Calu3 (cell line): ENCODE data around the gene GLI3. TPM values are rescaled to one million over a fixed set of nuclear protein-coding genes. Genes with fewer than 3 reads are reported as not detected.

Experiments
- BruUV-seq: library from RNA; stranded (reverse); fragments of 400-500 nt; replicated peaks from 2 replicates; lab custom pipeline; 2021; lab: Mats Ljungman, UMichigan
- CTCF ChIA-PET: fragments of 300-600 bp; sonication (Branson Sonifier 250); formaldehyde crosslinking; loops from one replicate; lab custom pipeline; 2022; ENCODE audit warnings: antibody characterized with exemption; lab: Charles Lee
- DNase-seq: peaks from one replicate; pipeline ENCODE4 v3.0.0; 2022
- H3K27ac Mint-ChIP-seq: one replicate; pipeline ENCODE4 v1.8.0; 2022; ENCODE audit warnings: mixed read lengths; ENCODE audit not compliant: unreplicated experiment
- H3K27me3 Mint-ChIP-seq: one replicate; pipeline ENCODE4 v1.8.0; 2022; ENCODE audit warnings: mixed read lengths; ENCODE audit not compliant: unreplicated experiment
- H3K36me3 Mint-ChIP-seq: one replicate; pipeline ENCODE4 v1.8.0; 2022; ENCODE audit warnings: mild to moderate bottlenecking, moderate library complexity, mixed read lengths; ENCODE audit not compliant: insufficient read depth, unreplicated experiment
- H3K4me1 Mint-ChIP-seq: one replicate; pipeline ENCODE4 v1.8.0; 2022; ENCODE audit warnings: mild to moderate bottlenecking, low read depth, mixed read lengths; ENCODE audit not compliant: unreplicated experiment
- H3K4me3 Mint-ChIP-seq: one replicate; pipeline ENCODE4 v1.8.0; 2022; ENCODE audit warnings: mild to moderate bottlenecking, low read depth, moderate library complexity, mixed read lengths; ENCODE audit not compliant: unreplicated experiment
- H3K9me3 Mint-ChIP-seq: one replicate; pipeline ENCODE4 v1.8.0; 2022; ENCODE audit warnings: low read depth, mixed read lengths; ENCODE audit not compliant: unreplicated experiment
- intact Hi-C: fragments of 100-400 bp; cut with micrococcal nuclease; formaldehyde crosslinking; loops from one replicate; pipeline ENCODE4 v1.10.0; 2022; ENCODE audit not compliant: unreplicated experiment
- total RNA-seq: library from RNA; stranded (reverse); gene quantifications from 2 replicates; pipeline ENCODE4 v1.2.3, GENCODE V29; 2022
- TF ChIP-seq, protein P1 (sequence below): fragments of 200-600 bp; IDR thresholded peaks from one replicate; pipeline ENCODE4 v1.8.0; 2022; ENCODE audit warnings: antibody characterized with exemption; ENCODE audit not compliant: unreplicated experiment

The GLI3 gene
- total RNA-seq, 1 experiment from 2014 or later, result not detected

- intact Hi-C loops, result no loop called here
- Mint-ChIP-seq H3K4me3 (no peak overlapping the region), H3K4me1 (no peaks in the 10 kb centered on the region), H3K36me3 (no peaks in the 10 kb centered on the region), H3K9me3 (peaks cover 4% of the 10 kb centered on the region), H3K27ac (no peak overlapping the region), H3K27me3 (peaks cover 23% of the 10 kb centered on the region)
- CTCF ChIA-PET, result no interaction called here
- TF ChIP-seq, protein P1, sequence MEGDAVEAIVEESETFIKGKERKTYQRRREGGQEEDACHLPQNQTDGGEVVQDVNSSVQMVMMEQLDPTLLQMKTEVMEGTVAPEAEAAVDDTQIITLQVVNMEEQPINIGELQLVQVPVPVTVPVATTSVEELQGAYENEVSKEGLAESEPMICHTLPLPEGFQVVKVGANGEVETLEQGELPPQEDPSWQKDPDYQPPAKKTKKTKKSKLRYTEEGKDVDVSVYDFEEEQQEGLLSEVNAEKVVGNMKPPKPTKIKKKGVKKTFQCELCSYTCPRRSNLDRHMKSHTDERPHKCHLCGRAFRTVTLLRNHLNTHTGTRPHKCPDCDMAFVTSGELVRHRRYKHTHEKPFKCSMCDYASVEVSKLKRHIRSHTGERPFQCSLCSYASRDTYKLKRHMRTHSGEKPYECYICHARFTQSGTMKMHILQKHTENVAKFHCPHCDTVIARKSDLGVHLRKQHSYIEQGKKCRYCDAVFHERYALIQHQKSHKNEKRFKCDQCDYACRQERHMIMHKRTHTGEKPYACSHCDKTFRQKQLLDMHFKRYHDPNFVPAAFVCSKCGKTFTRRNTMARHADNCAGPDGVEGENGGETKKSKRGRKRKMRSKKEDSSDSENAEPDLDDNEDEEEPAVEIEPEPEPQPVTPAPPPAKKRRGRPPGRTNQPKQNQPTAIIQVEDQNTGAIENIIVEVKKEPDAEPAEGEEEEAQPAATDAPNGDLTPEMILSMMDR, result no peak
- no TSS peak for BruUV-seq
- no peak for DNase-seq
Observed at GRCh38 chr7:42250411-42250810, 13.4 kb upstream of the GLI3 start.

GRCh38 chr7:42248579-42248978 lies 11.6 kb upstream of the GLI3 start:
- intact Hi-C loops, result no loop called here
- TF ChIP-seq, protein P1, result no peak

DNA sequence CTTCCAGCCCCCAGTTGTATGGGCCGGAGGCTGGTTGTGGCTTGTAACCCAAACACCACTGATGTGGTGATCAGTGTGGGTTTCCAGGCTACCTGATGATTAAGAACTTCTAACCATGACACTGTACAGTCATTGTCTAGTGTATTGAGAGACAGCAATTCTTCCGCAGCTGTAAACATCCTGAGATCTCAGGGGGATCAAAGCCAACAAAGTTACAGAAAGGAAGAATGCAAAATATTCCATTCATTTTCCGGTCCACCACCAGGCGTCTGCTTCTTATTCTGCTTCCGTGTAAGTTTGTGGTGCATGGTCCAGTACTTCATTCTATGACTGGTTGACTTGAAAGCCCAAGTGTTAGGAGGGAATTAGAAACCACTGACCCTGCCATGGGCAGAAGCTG lies 10.3 kb upstream of the GLI3 start:
- peaks cover 34% of the 10 kb centered on the region for H3K27me3 Mint-ChIP-seq
- BruUV-seq, result no TSS peak
- H3K9me3 Mint-ChIP-seq, result peaks cover 4% of the 10 kb centered on the region
- intact Hi-C loops, result no loop called here
- H3K4me3 Mint-ChIP-seq, result no peak overlapping the region
- CTCF ChIA-PET, result no interaction called here
- no peaks in the 10 kb centered on the region for H3K4me1 Mint-ChIP-seq
- no peak for DNase-seq
- H3K27ac Mint-ChIP-seq, result no peak overlapping the region
- H3K36me3 Mint-ChIP-seq, result no peaks in the 10 kb centered on the region
- TF ChIP-seq, protein P1, result no peak

More at GRCh38 chr7:42248579-42248978, 11.6 kb upstream of the GLI3 start:
- Mint-ChIP-seq H3K27ac (no peak overlapping the region), H3K4me1 (no peaks in the 10 kb centered on the region), H3K9me3 (peaks cover 4% of the 10 kb centered on the region), H3K36me3 (no peaks in the 10 kb centered on the region), H3K4me3 (no peak overlapping the region), H3K27me3 (peaks cover 23% of the 10 kb centered on the region)
- CTCF ChIA-PET, result no interaction called here
- DNase-seq, result no peak
- no TSS peak for BruUV-seq

DNA sequence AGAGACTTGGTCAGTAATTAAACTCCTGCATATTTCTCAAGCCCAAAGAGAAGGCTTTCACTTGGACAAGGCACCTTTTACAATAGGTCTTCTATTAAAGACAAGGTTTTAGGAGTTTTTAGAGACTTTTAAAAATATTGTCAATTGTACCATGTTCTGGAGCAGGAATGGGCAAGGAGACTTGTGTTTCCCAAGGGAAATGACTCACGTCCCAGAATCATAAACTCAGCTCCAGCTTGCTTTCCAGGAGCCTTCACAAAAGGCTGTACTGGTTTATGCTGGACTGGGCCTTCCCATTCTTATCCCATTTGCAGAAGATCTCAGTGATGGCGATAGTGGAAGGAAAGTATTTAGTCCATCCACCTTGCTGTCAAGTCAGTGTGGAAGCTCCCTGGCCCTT lies 7.8 kb upstream of the GLI3 start:
- H3K27ac Mint-ChIP-seq, result no peak overlapping the region
- CTCF ChIA-PET, result no interaction called here

More for the DNA sequence above, 7.8 kb upstream of the GLI3 start:
- H3K36me3 Mint-ChIP-seq, result no peaks in the 10 kb centered on the region
- intact Hi-C loops, result no loop called here
- no peaks in the 10 kb centered on the region for H3K9me3 Mint-ChIP-seq
- DNase-seq, result no peak
- no peak overlapping the region for H3K4me3 Mint-ChIP-seq
- no TSS peak for BruUV-seq
- H3K4me1 Mint-ChIP-seq, result no peaks in the 10 kb centered on the region
- H3K27me3 Mint-ChIP-seq, result peaks cover 59% of the 10 kb centered on the region
- TF ChIP-seq, protein P1, result no peak
